Bronchial epithelial cell (primary cell): ENCODE data around the gene MLLT6. TPM values are rescaled to one million over a fixed set of nuclear protein-coding genes. Genes with fewer than 3 reads are reported as not detected.

Experiments
- DNase-seq: peaks from one replicate; pipeline ENCODE4 v3.0.0-alpha.2; 2010; ENCODE audit warnings: low read depth
- FAIRE-seq: peaks from 2 replicates; lab custom pipeline; 2011; peaks lifted over from hg19 to GRCh38; lab: Jason Lieb, UNC
- H3K27me3 ChIP-seq: 2 replicates; pipeline ENCODE4 v1.5.1; 2011; ENCODE audit warnings: low read length; ENCODE audit not compliant: control insufficient read depth, insufficient read depth
- H3K36me3 ChIP-seq: 2 replicates; pipeline ENCODE4 v1.5.1; 2011; ENCODE audit warnings: low read length; ENCODE audit not compliant: control insufficient read depth, insufficient read depth
- H3K4me3 ChIP-seq: 2 replicates; pipeline ENCODE4 v1.5.1; 2011; ENCODE audit warnings: mild to moderate bottlenecking, low read depth, low read length, control low read depth
- total RNA-seq: library from RNA; depleted of rRNA; stranded (reverse); fragments of >200 nt; gene quantifications from 2 replicates; pipeline ENCODE4 v1.2.1, GENCODE V29; 2014
- TF ChIP-seq, protein P1 (sequence below): IDR thresholded peaks from 2 replicates; pipeline ENCODE4 v1.5.1; 2011; ENCODE audit warnings: mild to moderate bottlenecking, moderate library complexity, low read length, control low read depth, inconsistent platforms; ENCODE audit not compliant: insufficient read depth, severe bottlenecking

The MLLT6 gene
- 10.8 and 14.2 TPM in 2 replicates for total RNA-seq

DNA sequence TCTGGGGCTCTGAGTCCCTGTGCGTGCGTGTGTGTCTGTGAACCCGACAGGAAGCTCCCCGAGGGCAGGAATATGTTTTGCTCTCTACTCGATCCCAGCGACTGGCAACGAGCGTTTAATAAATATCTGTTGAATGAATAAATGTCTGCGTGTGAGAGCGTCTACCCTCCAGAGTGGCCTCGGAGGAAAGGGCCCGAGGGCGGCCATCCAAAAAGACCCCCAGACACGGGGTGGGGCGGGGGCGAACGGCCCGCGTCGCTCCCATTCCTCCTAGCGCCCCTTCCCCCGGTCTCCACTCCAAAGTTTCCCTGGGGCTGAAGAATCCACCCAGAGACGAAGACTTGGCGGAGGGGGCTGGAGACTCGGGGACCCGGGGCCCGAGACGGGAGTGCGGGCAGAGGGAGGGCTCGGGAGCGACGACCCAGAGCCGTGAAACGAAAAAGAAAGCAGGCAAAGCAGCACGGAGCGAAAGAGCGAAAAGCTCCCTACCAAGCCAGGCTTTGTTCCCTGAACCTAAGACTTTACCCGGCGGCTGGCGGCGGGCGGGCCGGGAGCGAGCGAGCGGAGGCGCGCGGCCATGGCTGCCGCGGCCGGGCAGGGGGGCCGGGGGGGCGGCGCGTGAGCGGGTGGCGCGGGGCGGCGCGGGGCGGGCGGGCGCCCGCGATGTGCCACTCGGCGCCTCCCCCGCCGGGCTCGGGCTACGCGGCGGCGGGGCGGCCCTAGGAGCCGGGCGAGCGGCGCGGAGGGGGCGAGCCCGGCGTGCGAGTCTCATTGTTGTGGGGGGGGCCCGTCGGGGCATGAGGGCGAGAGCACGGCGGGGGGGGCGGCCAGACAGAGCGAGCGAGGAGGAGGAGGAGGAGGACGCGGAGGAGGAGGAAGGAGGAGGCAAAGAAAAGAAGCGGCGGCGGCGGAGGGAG lies at the start of gene MLLT6:
MLLT6 (plus strand) TSS at position 668 of the 917 bp plus-strand sequence. CDS start 360 bp downstream, outside the sequence.
- Histone ChIP-seq H3K4me3 (peak within 1 kb of the TSS; percentile 62), H3K27me3 (no peaks in the 10 kb centered on the region), H3K36me3 (peaks cover 5% of the 10 kb centered on the region)
- FAIRE-seq (no peak), DNase-seq (peak; percentile 33)
- TF ChIP-seq, protein P1, sequence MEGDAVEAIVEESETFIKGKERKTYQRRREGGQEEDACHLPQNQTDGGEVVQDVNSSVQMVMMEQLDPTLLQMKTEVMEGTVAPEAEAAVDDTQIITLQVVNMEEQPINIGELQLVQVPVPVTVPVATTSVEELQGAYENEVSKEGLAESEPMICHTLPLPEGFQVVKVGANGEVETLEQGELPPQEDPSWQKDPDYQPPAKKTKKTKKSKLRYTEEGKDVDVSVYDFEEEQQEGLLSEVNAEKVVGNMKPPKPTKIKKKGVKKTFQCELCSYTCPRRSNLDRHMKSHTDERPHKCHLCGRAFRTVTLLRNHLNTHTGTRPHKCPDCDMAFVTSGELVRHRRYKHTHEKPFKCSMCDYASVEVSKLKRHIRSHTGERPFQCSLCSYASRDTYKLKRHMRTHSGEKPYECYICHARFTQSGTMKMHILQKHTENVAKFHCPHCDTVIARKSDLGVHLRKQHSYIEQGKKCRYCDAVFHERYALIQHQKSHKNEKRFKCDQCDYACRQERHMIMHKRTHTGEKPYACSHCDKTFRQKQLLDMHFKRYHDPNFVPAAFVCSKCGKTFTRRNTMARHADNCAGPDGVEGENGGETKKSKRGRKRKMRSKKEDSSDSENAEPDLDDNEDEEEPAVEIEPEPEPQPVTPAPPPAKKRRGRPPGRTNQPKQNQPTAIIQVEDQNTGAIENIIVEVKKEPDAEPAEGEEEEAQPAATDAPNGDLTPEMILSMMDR: no peak

DNA sequence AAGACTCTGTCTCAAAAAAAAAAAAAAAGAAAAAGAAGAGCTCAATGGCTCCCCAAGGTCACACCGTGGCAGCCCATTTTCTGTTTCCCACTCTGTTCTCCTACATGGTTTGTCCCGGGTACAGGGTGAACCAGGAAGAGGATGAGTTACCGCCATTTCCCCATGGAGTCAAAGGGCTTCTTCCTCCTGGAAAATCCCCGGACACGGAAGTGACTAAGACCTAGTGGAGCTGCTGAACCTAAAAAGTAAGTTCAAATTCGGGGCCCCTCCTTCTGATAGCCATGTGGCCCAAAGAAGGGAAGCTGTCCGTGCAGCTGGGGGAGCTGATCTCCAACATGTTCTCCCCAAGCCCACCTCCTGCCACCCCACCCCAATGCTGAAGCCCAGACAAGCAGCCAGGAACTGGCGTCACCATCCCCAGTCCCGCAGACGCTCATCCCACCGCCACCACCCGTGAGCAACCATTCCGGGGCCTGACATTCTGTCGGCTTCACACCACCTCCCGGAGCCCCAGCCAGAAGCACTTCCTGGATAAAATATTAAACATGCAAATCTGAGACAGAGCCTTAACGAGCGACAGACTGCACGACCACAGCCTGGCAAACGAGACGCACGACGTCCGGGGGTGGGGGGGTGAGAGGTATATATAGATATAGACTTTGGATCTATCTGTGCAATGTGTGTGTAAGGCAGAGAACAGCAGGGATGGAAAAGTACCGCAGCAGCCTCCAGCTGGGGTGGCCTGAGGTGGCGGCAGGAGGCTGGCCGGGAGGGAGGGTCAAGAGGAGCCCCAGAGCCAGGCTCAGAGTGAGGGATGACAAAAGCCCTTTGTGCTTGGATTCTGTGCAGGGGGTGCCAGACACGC lies 47.9 kb upstream of the MLLT6 start:
- DNase-seq (no peak), FAIRE-seq (no peak)
- TF ChIP-seq, protein P1: no peak
- H3K4me3 ChIP-seq: no peak overlapping the region
- no peaks in the 10 kb centered on the region for H3K36me3 ChIP-seq
- peaks cover 13% of the 10 kb centered on the region for H3K27me3 ChIP-seq

DNA sequence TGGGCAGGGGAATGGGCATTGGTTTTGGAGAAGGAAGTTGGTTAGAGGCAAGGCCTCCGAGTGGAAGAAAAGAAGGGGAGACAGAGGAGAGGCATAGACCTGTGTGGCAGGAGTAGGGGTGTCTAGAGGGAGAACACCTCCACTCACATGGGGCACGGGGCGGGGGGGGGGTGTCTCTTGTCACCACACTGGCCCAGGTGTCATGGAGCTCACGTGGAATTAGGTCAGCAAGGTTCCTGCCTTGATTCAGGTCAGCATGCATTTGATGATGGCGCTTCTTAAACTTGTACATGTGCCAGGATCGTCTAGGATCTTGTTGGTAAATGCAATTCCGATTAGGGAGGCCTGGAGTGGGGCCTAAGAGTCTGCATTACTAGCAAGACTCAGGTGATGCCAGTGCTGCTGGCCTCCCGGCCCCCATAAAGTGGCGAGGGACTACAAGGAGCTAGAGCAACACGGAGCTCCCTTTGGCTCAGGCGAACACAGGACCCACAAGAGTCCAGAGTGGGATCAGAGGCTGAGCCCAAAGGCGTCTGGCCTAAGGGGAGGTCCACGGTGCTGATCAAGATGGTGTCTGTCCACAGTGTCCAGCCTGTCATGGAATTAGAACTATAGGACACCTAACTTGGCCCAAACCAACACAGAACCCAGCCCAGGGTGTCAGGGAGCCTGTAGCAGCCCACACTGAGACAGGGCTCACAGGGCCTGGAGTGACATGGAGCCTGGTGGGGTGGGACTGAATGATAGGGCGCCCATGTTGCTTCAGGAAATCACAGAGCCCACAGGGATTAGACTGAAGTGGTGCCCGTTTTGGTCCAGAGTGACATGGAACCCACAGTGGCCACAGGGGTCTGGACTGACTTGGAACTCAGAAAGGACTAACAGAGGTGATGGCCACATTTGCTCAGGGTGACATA lies 47.0 kb upstream of the MLLT6 start:
- no peak for DNase-seq
- FAIRE-seq: no peak
- TF ChIP-seq, protein P1: no peak
- H3K27me3 ChIP-seq: peaks cover 13% of the 10 kb centered on the region
- no peaks in the 10 kb centered on the region for H3K36me3 ChIP-seq
- no peak overlapping the region for H3K4me3 ChIP-seq

DNA sequence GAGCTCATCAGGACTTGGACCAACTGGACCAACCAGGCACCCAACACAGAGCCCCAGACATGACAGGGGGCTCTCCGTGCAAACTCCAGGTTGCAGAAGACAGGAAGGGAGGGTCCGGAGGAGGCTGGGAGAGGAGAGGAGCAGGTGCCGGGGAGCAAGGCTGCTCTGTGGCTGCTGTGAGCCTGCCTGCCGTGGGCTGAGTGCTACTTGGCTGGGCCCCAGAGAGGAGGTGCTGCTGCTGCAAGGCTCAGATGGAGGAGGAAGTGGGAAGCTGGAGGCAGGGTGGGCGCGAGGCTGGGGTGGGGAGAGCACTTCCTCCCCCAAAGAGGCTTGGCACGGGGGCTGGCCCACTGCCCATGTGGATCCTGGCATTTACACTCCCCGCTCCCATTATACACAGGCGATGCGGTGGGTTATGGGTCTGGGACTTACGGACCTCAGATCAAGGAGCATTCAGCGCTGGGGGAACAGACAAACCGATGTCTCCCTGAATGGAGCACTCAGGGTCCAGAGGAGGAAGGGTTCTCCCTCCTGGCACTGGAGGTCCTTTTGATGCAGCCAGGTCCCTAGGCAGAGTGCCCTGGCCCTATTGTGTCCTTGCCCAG lies 46.2 kb upstream of the MLLT6 start:
- DNase-seq: no peak
- Histone ChIP-seq H3K27me3 (peaks cover 12% of the 10 kb centered on the region), H3K4me3 (no peak overlapping the region), H3K36me3 (no peaks in the 10 kb centered on the region)
- TF ChIP-seq, protein P1: no peak
- no peak for FAIRE-seq

DNA sequence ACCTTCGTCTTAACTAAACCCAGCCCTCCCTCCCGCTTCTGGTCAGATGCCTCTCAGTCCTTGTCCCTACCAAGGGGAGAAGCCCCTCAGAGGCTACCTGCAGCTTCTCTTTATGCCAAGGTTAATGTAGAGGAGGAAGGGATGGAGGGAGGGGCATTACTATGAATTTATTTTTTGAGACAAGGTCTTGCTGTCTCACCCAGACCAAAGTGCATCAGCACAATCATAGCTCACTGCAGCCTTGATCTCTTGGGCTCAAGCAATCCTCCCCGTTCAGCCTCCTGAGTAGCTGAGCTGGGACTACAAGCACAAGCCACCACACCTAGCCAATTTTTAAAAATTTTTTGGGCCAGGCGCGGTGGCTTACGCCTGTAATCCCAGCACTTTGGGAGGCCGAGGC lies 45.7 kb upstream of the MLLT6 start:
- TF ChIP-seq, protein P1: no peak
- no peak for FAIRE-seq
- Histone ChIP-seq H3K36me3 (no peaks in the 10 kb centered on the region), H3K4me3 (no peak overlapping the region), H3K27me3 (peaks cover 9% of the 10 kb centered on the region)
- no peak for DNase-seq
